ENCODE results near the gene NME3. TPM values are rescaled to one million over a fixed set of nuclear protein-coding genes. Genes with fewer than 3 reads are reported as not detected.

Gene NME3
- total RNA-seq, 1 donor from 2014 or later, result 33.9 TPM

DNA sequence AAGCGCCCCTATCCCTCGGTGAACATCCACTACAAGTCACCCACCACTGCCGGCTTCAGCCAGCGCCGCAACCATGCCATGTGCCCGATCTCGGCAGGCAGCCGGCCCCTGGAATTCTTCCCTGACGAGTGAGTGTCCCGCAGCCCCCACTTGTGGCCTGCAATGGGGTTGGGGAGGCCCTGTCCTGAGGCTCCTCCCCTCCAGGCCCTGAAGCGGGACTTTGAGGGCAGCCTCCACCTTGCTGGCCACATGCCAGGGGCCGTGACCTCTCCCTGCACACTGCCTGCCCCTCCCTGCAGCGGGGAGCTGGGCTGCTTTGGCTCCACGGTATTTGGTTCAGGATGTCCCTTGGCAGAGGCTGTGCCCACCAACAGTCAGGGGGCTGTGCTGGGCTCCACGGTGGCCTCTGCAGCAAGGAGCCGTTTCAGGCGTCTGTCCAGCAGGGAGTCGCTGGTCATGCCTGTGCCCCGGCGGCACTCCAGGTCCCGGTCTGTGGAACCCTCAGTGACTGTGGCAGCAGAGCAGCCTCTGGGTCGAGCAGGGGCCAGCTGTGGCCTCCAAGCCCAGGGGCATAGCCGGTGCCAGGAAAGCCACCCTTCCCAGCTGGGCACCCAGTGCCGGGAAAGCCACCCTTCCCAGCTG, 8.3 kb downstream of the NME3 start:
- intact Hi-C loops (cut with DNase I), result no loop called here
- DNase-seq (ENCODE audit: missing footprints) (no peak), ATAC-seq (no peak)

GRCh38 chr16:1762196-1762878, 9.0 kb downstream of the NME3 start:
- DNase-seq (ENCODE audit: missing footprints), result no peak
- ATAC-seq, result no peak
- intact Hi-C loops (cut with DNase I), result no loop called here

GRCh38 chr16:1761751-1762150, 9.6 kb downstream of the NME3 start:
- intact Hi-C loops (cut with DNase I), result no loop called here
- ATAC-seq (no peak), DNase-seq (ENCODE audit: missing footprints) (no peak)

DNA sequence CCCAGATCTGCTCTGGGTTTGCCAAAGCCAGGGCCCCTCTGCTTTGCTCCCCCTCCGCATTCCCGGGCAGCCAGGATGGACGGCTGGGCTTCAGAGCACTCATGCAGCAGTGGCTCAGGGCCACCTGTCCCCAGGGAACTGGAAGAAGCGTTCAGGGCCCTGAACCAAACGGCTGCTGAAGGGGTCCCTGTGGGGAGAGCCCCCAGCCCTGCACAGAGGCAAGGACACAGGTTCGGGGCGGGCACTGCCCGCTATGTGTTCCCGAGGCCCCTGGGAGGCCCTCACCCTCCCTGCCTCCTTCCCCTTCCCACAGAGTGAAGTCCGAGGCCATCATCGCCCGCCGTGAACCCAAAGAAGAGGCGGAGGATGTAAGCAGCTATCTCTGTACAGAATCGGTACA, 10.4 kb downstream of the NME3 start:
- no peak for ATAC-seq

GRCh38 chr16:1759511-1759910, 11.8 kb downstream of the NME3 start:
- DNase-seq (ENCODE audit: missing footprints) (no peak), ATAC-seq (no peak)
- intact Hi-C loops (cut with DNase I), result no loop called here

More for the DNA sequence above, 10.4 kb downstream of the NME3 start:
- DNase-seq (ENCODE audit: missing footprints), result no peak
- intact Hi-C loops (cut with DNase I), result no loop called here

DNA sequence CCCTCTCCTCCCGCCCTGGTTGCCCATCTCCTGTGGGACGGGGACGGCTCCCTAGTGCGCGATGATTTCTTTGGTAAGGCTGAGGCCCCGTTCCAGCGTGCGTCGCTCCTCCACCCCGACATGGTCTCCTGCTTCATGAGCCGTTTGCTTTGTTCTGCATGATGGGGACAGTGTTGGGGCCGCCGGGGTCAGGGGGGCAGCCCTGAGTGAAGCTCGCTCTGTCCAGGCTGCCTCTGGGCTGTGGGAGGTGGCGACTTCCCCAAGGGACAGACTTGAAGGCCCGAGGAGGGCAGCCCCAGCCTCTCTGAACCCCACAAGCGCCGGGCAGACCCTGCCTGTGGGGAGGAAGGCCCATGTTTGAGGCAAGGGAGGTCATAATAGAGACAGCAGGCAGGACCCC, 12.4 kb downstream of the NME3 start:
- no peak for ATAC-seq

DNA sequence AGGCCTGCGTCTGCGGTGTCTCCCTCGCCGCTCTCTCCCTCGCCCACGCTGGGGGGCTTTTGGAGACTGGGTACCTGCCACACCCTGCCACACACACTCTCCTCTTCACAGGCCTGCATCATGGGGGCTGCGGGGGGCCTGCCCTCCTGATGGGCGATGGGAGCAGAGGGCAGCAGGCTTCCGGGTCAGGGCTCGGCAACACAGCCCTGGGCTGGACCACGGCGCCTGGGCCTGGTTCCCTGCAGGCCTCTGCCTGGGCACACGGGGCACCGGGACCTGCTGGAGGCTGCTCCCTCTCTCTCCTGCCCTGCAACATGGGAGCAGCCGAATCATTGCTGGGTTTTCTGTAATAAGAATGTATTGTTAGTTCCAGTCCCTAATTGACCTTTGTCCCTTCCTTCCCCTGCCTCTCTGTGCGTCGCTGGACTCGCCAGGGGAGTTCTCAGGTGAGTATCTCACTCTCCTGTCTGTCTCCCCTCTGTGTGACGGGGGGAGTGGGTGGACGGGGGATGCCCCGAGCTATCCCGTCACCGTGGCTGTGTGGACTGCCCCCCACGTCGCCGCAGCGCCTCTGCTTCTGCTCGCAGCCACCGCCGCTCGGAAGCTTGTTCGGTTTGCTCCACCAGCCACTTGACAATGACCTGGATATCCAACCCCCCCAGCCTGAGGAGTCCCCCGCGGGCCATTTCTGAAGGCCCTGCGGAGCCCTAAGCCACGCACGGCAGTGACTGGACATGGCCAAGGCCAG, 13.5 kb downstream of the NME3 start:
- intact Hi-C loops (cut with DNase I), result no loop called here
- DNase-seq (ENCODE audit: missing footprints) (no peak), ATAC-seq (no peak)

More for the DNA sequence above, 12.4 kb downstream of the NME3 start:
- intact Hi-C loops (cut with DNase I), result no loop called here
- no peak for DNase-seq (ENCODE audit: missing footprints)

- ATAC-seq (no peak), DNase-seq (ENCODE audit: missing footprints) (no peak)
- intact Hi-C loops (cut with DNase I), result no loop called here
These were observed 17.1 kb downstream of the NME3 start for GRCh38 chr16:1754204-1754603.

GRCh38 chr16:1752853-1753252, 18.5 kb downstream of the NME3 start:
- intact Hi-C loops (cut with DNase I), result no loop called here
- ATAC-seq (no peak), DNase-seq (ENCODE audit: missing footprints) (no peak)

GRCh38 chr16:1751946-1752345, 19.4 kb downstream of the NME3 start:
- DNase-seq (ENCODE audit: missing footprints) (no peak), ATAC-seq (no peak)
- intact Hi-C loops (cut with DNase I), result no loop called here

- DNase-seq (ENCODE audit: missing footprints), result no peak
- no peak for ATAC-seq
- intact Hi-C loops (cut with DNase I), result no loop called here
These were observed 21.9 kb downstream of the NME3 start for GRCh38 chr16:1749152-1750117.

DNA sequence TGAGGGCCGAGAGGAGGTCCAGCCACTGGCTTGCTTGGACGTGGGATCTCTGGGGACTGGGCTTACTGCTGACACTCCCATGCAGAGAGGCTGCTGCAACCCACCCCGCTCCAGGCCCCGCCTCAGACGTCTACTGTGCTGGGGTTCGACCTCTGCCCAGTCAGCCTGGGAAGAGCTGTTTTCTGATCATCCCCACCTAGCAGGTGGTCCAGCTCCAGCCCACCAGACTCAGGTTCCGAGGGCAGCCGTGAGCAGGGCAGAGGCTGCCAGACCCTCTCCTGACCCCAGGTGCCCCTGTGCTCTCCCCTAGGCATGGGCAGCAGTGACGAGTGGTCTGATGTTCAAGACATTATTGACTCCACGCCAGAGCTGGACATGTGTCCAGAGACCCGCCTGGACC, 23.4 kb downstream of the NME3 start:
- intact Hi-C loops (cut with DNase I), result no loop called here
- no peak for DNase-seq (ENCODE audit: missing footprints)
- ATAC-seq, result no peak

- DNase-seq (ENCODE audit: missing footprints) (no peak), ATAC-seq (no peak)
- intact Hi-C loops (cut with DNase I), result no loop called here
These were observed 24.6 kb downstream of the NME3 start for GRCh38 chr16:1746693-1747195.

GRCh38 chr16:1745900-1746692, 25.2 kb downstream of the NME3 start:
- intact Hi-C loops (cut with DNase I), result no loop called here
- ATAC-seq, result no peak
- DNase-seq (ENCODE audit: missing footprints), result no peak

- ATAC-seq (no peak), DNase-seq (ENCODE audit: missing footprints) (no peak)
- intact Hi-C loops (cut with DNase I), result no loop called here
These were observed 26.0 kb downstream of the NME3 start for GRCh38 chr16:1745181-1745899.

DNA sequence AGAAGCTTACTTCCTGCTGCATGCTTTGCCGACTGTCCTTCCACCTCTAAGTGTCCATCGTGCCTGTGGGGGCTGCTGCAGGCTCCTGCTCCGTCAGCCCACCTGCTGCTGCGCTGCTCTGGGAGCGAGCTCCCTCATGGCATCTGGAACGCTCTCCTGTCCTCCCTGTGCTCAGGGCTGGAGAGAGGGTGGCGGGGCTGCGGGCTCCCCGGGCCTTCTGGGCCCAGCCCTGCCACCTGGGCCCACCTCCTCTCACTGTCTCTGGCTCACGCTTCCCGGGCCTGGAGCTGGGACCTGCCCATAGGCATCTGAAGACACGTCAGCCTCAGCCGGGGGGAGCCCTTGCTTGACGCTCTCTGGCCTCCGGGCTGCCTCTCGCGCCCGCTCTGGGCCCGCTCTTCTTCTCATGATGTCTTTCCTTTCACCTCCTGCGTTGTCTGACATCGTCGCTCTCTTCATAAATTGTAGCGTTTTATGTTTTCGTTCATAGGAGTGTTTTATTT, 27.0 kb downstream of the NME3 start:
- ATAC-seq, result no peak
- no peak for DNase-seq (ENCODE audit: missing footprints)
- intact Hi-C loops (cut with DNase I), result no loop called here

Measured in Right ventricle myocardium inferior (tissue), 1 donor.